MV-4-11 (cell line): ENCODE data around the gene TACR2.

Experiments used
- DNase-seq: peaks from one replicate; lab custom pipeline; 2025; lab: John Stamatoyannopoulos, UW

TACR2 gene

GRCh38 chr10:69403066-69403465 lies 13.7 kb downstream of the TACR2 start:
- DNase-seq = no peak

DNA sequence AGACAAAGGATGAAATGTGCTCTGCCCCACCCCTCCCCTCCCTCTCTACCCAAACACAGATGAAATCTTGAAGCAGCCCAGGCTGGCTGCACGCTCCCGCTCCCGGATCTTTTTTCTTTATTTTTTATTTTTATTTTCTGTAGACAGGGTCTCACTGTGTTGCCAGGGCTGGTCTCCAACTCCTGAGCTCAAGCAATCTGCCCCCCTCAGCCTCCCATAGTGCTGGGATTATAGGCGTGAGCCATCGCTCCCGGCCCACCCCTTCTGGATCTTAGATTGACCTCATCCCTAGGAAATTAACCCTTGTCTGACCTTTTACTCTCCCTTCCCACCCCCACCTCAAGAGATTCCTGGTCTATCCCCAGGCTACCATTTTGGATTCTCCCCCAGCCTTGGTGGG lies 14.3 kb downstream of the TACR2 start:
- DNase-seq = no peak

GRCh38 chr10:69401416-69401815 lies 15.3 kb downstream of the TACR2 start:
- no peak for DNase-seq

DNA sequence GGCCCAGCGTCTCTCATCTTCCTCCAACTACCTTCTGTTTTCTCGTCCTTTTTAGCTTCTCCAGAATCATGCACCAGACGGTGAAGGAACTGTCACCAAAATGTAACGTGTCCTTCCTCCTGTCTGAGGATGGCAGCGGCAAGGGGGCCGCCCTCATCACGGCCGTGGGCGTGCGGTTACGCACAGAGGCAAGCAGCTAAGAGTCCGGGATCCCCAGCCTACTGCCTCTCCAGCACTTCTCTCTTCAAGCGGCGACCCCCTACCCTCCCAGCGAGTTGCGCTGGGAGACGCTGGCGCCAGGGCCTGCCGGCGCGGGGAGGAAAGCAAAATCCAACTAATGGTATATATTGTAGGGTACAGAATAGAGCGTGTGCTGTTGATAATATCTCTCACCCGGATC lies 15.8 kb downstream of the TACR2 start:
- no peak for DNase-seq

GRCh38 chr10:69398466-69398865 lies 18.3 kb downstream of the TACR2 start:
- no peak for DNase-seq

- no peak for DNase-seq
These were observed 18.7 kb downstream of the TACR2 start for GRCh38 chr10:69397972-69398371.

DNA sequence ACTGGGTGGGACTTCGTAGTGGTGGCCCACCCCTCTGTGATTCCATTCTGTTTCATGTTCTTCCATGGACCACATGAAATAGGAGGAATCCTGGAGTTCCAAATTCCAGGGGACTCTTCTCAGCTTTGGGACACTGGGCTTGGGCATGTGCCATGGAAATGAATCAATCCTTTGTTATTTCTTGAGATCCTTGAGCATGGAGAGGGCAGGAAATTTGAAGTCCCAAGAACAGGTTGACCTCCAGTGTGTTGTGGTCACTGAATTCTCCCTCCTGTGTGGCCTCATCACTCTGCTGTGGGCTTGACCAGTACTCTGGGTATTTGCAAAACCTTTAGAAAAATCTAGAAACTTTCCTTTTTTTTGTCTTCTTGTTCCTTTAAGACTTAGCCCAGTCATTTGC lies 22.7 kb downstream of the TACR2 start:
- no peak for DNase-seq

GRCh38 chr10:69392481-69393000 lies 24.2 kb downstream of the TACR2 start:
- DNase-seq = peak; percentile 69

DNA sequence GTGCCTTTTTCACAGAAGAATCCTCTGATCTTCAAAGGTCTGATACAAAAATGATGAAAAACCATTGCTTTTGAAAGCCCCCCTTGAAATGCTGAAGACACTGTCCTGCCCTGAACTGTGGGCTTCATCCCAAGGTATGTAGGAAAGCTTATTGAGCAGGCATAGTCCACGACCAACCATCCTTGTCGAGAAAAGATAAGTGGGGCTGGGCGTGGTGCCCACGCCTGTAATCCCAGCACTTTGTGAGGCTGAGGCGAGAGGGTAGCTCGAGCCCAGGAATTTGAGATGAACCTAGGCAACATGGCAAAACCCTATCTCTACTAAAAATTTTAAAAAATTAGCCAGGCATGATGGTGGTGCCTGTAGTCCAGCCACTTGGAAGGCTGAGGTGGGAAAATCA lies 25.6 kb downstream of the TACR2 start:
- DNase-seq = no peak

GRCh38 chr10:69389827-69390490 lies 26.8 kb downstream of the TACR2 start:
- no peak for DNase-seq

DNA sequence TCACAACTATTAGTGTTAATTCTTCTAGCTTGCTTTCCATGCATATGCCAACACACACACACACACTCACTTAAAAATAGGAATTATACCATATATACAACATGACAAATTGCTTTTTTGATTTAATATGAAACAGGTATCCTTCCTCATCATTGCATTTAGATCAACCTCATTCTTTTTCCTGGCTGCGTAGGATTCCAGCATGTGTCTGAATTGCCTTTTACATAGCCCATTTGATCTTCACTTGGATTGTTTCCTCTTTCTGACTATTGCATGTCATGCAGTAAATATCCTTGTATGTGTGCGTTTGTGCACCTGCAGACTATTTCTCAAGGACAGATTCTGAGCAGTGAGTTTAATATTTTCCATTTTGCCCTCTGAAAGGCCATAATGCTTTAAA lies 28.2 kb downstream of the TACR2 start:
- no peak for DNase-seq

GRCh38 chr10:69387500-69387899 lies 29.2 kb downstream of the TACR2 start:
- no peak for DNase-seq

- DNase-seq = no peak
These were observed 31.0 kb downstream of the TACR2 start for GRCh38 chr10:69385454-69386350.

DNA sequence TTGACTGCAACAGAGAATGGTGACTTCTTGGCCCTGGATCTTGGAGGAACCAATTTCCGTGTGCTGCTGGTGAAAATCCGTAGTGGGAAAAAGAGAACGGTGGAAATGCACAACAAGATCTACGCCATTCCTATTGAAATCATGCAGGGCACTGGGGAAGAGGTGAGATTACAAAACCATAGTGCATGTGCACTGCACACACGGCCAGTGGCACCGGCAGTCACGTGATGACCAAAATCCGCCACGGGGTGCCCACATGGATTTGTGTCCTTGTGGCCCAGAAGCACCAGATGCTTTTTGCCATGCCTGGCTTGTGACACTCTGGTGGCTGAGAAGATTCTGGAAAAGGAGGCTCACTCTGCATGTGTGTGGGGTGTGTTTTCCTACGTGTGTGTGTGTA lies 32.4 kb downstream of the TACR2 start:
- DNase-seq = no peak

DNA sequence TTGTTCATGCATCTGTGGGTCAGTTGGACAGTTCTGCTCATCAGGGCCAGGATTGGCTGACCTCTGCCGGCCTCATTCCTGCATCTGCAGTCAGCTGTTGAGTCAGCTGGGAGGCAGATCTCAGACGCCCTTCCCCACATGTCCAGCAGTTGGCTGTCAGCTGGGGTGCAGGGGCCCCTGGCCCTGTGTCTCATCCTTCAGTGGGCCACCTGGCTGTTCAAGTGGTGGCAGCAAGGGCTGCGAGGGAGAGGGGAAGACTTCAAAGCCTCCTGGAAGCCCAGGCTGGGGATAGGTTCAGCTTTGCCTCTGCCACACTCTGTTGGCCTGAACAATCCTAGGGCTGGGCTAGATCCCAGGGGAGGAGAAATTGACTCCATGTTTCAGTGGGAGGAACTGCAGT lies 33.2 kb downstream of the TACR2 start:
- DNase-seq = no peak

DNA sequence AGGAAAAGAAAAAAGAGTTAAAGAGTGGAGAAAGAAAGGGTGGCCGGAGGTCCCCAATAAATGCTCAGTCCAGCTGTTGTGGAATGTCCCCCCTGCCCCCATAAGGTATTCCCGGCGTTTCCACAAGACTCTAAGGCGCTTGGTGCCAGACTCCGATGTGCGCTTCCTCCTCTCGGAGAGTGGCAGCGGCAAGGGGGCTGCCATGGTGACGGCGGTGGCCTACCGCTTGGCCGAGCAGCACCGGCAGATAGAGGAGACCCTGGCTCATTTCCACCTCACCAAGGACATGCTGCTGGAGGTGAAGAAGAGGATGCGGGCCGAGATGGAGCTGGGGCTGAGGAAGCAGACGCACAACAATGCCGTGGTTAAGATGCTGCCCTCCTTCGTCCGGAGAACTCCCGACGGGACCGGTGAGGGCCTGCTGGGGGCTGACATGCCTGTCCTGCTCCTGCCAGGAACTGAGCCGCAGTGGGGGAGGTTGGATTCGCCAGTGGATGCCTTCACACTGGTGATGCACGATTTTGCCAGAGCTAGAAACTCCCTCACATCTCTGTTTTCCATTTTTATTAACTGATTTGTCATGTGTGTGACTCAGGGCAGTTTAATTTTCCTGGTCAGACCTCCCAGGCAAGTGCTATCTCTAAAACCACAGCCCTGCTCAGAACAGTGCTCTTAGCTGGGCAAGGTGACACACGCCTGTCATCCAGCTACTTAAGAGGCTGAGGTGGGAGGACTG lies 34.2 kb downstream of the TACR2 start:
- no peak for DNase-seq

DNA sequence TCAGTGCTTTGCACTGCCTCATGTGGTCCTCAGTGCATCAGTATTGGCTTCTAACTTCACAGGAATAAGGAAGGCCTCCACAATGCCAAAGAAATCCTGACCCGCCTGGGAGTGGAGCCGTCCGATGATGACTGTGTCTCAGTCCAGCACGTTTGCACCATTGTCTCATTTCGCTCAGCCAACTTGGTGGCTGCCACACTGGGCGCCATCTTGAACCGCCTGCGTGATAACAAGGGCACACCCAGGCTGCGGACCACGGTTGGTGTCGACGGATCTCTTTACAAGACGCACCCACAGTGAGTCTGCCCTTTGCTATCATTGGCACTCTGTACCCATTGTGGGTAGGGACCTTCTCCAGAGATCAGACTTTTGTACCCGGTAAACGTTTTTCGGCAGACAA lies 36.9 kb downstream of the TACR2 start:
- DNase-seq = no peak

- DNase-seq = no peak
These were observed 38.8 kb downstream of the TACR2 start for GRCh38 chr10:69377933-69378332.

DNA sequence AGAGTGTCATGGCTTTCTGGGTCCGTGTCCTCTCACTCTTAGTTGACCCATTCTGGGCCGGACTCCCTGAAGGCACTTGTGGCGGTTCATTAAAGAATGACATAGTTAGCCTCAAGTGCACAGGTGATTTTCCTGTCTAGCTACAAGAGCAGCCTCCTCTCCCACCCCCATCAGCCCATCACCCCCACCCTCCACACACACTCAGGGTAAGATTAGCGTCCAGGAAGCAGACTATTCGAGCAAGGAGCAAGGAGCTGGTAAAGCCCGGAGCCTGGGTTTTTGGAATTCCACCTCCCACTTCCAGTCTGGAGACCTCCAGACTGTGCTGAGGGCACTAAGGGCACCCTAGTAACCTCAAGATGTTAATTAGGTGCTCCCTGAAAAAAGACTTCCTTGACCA lies 39.5 kb downstream of the TACR2 start:
- no peak for DNase-seq

DNA sequence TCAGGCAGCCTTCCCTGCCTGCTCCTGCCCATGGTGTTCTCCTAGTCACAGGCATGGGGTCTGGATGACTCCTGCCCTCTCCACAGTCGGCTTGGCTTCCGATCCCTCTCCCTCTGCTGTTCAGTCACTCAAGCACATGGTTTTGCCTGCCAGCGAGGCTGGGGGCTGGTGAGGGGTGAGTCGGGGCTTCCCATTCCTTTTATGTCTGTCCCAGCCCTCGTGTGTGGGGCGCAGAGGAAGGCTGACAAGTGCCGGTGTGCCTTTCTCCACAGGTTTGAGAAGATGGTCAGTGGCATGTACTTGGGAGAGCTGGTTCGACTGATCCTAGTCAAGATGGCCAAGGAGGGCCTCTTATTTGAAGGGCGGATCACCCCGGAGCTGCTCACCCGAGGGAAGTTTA lies 40.1 kb downstream of the TACR2 start:
- no peak for DNase-seq

DNA sequence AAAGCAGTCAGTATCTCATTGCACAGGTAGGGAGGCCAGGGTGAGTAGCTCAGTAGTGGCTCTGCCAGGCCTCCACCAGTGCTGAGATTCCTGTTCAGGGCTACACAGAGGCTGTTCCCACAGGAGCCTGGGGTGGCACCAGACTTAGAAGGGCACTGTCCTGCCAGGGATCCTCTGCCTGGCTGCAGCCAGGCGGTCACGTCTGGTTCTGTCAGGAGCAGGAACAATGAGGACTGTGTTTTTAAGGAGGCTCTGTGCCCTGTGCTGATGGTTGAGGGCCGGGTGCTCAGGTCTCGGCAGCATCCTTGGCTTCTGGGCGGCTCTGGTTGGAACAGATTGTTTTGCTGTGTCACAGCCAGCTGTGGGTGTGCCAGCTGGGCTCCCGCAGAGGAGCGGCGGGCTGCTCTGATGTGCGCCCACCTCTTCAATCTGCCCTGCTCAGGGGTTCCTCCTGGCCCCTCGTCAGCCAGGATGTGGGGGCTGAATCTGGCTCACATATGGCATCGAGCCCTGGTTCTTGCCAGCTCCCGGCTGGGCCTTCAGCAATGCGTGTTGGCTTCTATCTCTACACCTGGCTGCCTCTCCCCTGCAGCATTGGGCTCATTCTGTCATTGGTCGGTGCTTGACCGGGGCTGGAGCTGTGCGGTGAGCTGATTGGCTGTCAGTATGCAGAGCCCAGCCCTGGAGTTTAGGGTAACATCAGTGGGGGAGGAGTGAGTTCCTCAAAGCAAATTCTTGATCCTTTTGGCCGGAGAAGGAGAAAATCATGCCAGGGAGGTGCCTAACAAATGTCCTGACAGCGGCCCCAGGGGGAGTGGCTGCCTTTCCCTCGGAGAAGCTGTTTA lies 41.2 kb downstream of the TACR2 start:
- no peak for DNase-seq

GRCh38 chr10:69374931-69375306 lies 41.8 kb downstream of the TACR2 start:
- no peak for DNase-seq
